GM19099 (cell line): ENCODE measurements around the gene ORC5.

ENCODE experiments used
- POLR2A ChIP-seq: IDR thresholded peaks from 3 replicates; pipeline ENCODE4 v1.6.1; 2011; ENCODE audit warnings: low read depth; ENCODE audit not compliant: insufficient read length; ENCODE audit errors: extremely low read depth

ORC5 gene

DNA sequence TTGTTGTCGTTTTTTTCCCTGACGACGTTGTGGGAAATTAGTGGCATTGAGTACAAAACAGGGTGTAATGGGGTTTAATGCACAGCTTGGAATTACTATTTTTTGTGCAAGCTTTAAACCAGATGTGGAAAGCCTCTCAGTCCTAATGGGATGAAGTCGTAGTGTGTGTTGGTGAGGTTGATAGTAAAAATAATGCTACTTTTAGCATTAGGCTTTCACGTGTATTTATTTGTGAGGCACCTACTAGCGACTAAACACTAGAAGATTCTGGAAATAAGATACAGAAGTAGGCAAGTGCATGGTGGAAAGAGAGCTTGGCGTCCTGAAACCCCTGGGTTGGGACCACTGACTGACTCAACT is 588 bp upstream of the ORC5 start:
- no peak for TF ChIP-seq POLR2A

- TF ChIP-seq POLR2A = no peak
Observed at GRCh38 chr7:104207348-104207730, 474 bp downstream of the ORC5 start.

DNA sequence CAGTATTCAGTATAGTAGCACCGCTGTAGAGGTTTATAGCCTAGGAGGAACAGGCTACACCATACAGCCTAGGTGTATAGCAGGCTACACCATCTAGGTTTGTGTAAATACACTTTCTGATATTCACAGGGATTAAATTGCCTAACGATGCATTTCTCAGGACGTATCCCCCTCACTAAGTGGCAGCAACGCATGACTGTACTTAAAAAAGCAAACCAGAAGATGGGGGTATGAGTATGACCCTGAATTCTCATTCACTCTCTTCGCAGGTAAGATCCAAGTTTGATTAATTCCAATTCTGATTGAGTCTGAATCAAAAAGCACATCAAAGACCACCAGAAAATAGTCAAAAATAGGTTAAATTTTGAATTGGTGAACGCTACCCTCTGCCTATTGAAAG is 972 bp downstream of the ORC5 start:
- TF ChIP-seq POLR2A = no peak

DNA sequence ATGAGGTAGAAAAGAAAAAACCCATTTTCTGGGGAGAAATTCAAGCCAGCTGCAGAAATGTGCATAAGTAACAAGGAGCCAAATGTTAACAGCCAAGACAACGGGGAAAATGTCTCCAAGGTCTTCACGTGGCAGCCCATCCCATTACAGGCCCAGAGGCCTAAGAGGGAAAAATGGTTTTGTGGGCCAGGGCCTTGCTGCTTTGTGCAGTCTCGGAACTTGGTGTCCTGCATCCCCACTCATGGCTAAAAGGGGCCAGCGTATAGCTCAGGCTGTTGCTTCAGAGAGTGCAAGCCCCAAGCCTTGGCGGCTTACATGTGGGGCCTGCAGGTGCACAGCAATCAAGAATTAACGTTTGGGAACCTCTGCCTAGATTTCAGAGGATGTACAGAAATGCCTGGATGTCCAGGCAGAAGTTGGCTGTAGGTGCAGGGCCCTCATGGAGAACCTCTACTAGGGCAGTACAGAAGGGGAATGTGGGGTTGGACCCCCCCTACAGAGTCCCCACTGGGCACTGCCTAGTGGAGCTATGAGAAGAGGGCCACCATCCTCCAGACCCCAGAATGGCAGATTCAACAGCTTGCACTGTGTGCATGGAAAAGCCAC is 9.0 kb downstream of the ORC5 start:
- no peak for TF ChIP-seq POLR2A

- no peak for TF ChIP-seq POLR2A
Observed at GRCh38 chr7:104196161-104196560, 11.7 kb downstream of the ORC5 start.

DNA sequence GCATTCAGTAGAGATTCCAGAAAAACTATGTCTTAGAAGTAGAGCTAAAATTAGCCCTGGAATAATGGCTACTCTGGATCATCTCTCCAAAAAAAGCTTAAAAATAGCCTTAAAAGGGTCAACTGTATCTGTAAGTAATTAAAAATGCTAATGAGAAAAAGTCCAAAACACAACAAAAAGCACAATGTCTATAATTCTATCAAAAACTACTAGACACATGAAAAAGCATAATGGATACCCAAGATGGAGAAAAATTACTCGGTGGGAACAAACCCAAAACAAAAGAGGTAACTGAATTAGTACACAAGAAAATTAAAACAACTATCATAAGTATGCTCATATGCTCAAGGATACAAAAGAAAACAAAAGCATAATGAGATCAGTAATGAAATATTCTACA is 15.4 kb downstream of the ORC5 start:
- no peak for TF ChIP-seq POLR2A

GRCh38 chr7:104185346-104185745 is 22.5 kb downstream of the ORC5 start:
- no peak for TF ChIP-seq POLR2A

GRCh38 chr7:104179178-104179577 is 28.6 kb downstream of the ORC5 start:
- TF ChIP-seq POLR2A = no peak

DNA sequence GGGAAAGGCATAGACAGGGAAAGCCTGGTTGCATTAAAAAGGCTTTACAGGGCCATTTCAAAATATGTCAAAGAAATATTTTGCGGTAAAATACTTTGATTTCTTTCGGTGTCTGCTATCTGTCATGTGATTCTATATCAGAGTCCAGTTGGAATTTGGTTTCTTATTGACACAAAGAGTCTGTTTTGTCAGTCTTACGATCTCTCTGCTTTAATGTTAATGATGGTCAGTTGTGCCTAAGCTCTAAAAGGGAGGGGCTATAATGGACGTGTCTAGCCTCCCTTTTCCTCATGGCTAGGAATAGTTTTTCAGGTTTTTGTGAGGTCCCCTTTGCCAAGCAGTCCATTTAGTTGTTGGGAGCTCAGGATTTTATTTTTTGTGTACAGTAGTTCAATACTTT is 31.5 kb downstream of the ORC5 start:
- no peak for TF ChIP-seq POLR2A

- no peak for TF ChIP-seq POLR2A
Observed at GRCh38 chr7:104175361-104175984, 32.3 kb downstream of the ORC5 start.

GRCh38 chr7:104174798-104175197 is 33.0 kb downstream of the ORC5 start:
- TF ChIP-seq POLR2A = no peak

DNA sequence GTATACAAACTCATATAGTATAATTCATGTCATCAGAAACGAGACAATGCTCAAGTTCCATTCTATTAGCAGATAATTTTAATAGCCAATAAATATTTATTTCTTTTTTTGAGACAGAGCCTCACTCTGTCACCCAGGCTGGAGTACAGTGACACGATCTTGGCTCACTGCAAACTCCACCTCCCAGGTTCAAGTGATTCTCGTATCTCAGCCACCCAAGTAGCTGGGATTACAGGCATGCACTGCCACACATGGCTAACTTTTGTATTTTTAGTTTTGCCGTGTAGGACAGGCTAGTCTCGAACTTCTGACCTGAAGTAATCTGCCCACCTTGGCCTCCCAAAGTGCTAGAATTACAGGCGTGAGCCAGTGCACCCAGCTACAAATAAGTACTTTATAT is 45.7 kb downstream of the ORC5 start:
- TF ChIP-seq POLR2A = no peak

DNA sequence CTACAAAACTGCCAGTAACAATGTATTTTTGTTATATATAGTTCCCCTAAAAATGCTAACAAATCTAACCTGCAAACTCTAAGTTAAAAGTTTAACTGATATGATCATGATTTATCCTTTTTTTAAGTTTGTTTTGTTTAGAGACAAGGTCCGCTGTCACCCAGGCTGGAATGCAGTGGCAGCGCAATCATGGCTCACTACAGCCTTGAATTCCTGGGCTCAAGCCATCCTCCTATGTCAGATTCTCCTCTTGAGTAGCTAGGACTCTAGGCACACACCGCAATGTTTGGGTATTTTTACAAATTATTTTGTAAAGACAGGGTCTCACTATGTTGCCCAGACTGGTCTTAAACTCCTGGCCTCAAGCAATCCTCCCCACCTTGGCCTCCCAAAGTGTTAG is 46.6 kb downstream of the ORC5 start:
- no peak for TF ChIP-seq POLR2A

DNA sequence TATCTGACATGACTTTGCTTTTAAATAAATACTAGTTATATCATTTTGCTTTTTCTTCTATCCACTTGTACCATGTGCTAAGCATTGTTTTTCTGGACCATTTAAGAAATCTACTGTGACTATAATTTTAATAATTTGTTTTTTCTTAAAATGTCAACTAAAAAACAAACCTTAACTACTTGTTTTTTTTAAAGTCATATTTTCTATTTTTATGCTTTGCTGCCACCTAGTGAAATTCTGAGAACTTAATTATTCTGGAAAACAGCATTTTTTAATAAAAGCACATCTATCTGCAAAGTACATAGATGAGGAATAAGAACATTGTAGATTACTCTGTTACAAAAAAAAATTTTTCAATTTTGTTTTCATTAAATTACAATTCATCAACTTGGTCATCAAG is 47.4 kb downstream of the ORC5 start:
- no peak for TF ChIP-seq POLR2A

- TF ChIP-seq POLR2A = no peak
Observed at GRCh38 chr7:104156842-104157277, 51.0 kb downstream of the ORC5 start.

- TF ChIP-seq POLR2A = no peak
Observed at GRCh38 chr7:104153287-104153686, 54.5 kb downstream of the ORC5 start.

GRCh38 chr7:104152468-104152867 is 55.3 kb downstream of the ORC5 start:
- no peak for TF ChIP-seq POLR2A

DNA sequence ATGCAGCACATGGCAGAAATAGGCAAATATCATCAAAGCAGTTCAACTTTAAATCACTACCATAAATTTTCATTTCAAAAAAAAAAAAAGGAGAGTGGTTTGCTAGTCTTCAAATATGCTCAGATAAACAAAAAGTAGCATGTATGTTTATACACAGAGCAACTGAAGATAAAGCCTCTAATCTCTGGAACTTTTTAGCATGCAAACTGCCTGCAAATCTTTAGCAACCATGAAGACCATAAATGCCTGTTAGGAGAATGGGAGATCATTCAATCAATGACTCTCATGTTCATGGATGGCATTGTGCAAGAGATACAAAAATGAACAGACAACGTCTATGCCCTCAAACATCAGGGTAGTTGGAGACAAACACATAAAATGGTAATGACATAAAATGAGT is 57.3 kb downstream of the ORC5 start:
- TF ChIP-seq POLR2A = no peak

- TF ChIP-seq POLR2A = no peak
Observed at GRCh38 chr7:104149822-104150221, 58.0 kb downstream of the ORC5 start.
